ENCODE measurements around the gene UPK3BL2.
"Not testable (repeated sequence)": the region's sequence is repeated elsewhere in the genome, so short reads cannot be mapped to it uniquely, and the experiment has no call there.

UPK3BL2 gene

GRCh38 chr7:102543596-102543995, at the start of gene UPK3BL2:
Gene UPK3BL2, minus strand, starts transcription at chr7:102543696. Its CDS starts 60 bp downstream, at chr7:102543636.
- not testable (repeated sequence) for DNase-seq

GRCh38 chr7:102592477-102593019, 49.1 kb upstream of the UPK3BL2 start:
- DNase-seq = peak; percentile 61 to 67

GRCh38 chr7:102589857-102590256, 46.4 kb upstream of the UPK3BL2 start:
- DNase-seq = not testable (repeated sequence)

GRCh38 chr7:102583495-102583894, 40.0 kb upstream of the UPK3BL2 start:
- DNase-seq = not testable (repeated sequence)

- not testable (repeated sequence) for DNase-seq
These were observed 38.2 kb upstream of the UPK3BL2 start for GRCh38 chr7:102581722-102582121.

GRCh38 chr7:102578486-102578885, 35.0 kb upstream of the UPK3BL2 start:
- DNase-seq = not testable (repeated sequence)

GRCh38 chr7:102577315-102578240, 34.1 kb upstream of the UPK3BL2 start:
- peak; percentile 16 to 24 for DNase-seq

GRCh38 chr7:102576363-102576762, 32.9 kb upstream of the UPK3BL2 start:
- not testable (repeated sequence) for DNase-seq

GRCh38 chr7:102574607-102575006, 31.1 kb upstream of the UPK3BL2 start:
- DNase-seq = not testable (repeated sequence)

GRCh38 chr7:102572261-102573239, 29.1 kb upstream of the UPK3BL2 start, which contains the start of gene POLR2J3:
Gene POLR2J3, minus strand, starts transcription at chr7:102572583. Its CDS starts 62 bp downstream, at chr7:102572521.
- DNase-seq = peak; percentile 99

- DNase-seq = not testable (repeated sequence)
These were observed 25.1 kb upstream of the UPK3BL2 start for GRCh38 chr7:102568620-102569019.

GRCh38 chr7:102550808-102551422, 7.4 kb upstream of the UPK3BL2 start, which contains the start of gene SPDYE2:
Gene SPDYE2, plus strand, starts transcription at chr7:102551226. Its CDS starts 2,030 bp downstream, at chr7:102553256.
- DNase-seq = not testable (repeated sequence)

- not testable (repeated sequence) for DNase-seq
These were observed 2.9 kb upstream of the UPK3BL2 start for GRCh38 chr7:102546353-102546752.

GRCh38 chr7:102545288-102545687, 1.8 kb upstream of the UPK3BL2 start:
- DNase-seq = not testable (repeated sequence)

- DNase-seq = not testable (repeated sequence)
These were observed 876 bp upstream of the UPK3BL2 start for GRCh38 chr7:102544372-102544771.

GRCh38 chr7:102542771-102543170, 725 bp downstream of the UPK3BL2 start:
- not testable (repeated sequence) for DNase-seq

GRCh38 chr7:102542083-102542482, 1.4 kb downstream of the UPK3BL2 start:
- not testable (repeated sequence) for DNase-seq

GRCh38 chr7:102540604-102541003, 2.9 kb downstream of the UPK3BL2 start:
- not testable (repeated sequence) for DNase-seq

- DNase-seq = not testable (repeated sequence)
These were observed 8.4 kb downstream of the UPK3BL2 start for GRCh38 chr7:102535062-102535615.

- not testable (repeated sequence) for DNase-seq
These were observed 11.4 kb downstream of the UPK3BL2 start for GRCh38 chr7:102532127-102532526.

- not testable (repeated sequence) for DNase-seq
These were observed 11.9 kb downstream of the UPK3BL2 start for GRCh38 chr7:102531583-102531982.

All from activated T-cell treated with anti-CD3 and anti-CD28 coated beads, Interleukin-2, amount 50 U/mL, for 48 hours (primary cell).